HEK293T (cell line): Measurements from ENCODE around the gene EPHB2.

ENCODE experiments used
- CTBP1 ChIP-seq: fragments of 450-650 bp; IDR thresholded peaks from 2 replicates; pipeline ENCODE4 v1.6.1; 2016; ENCODE audit warnings: borderline replicate concordance
- L3MBTL2 ChIP-seq: fragments of 450-650 bp; conservative IDR thresholded peaks from 2 replicates; pipeline ENCODE4 v1.6.1; 2016; ENCODE audit warnings: mild to moderate bottlenecking

DNA sequence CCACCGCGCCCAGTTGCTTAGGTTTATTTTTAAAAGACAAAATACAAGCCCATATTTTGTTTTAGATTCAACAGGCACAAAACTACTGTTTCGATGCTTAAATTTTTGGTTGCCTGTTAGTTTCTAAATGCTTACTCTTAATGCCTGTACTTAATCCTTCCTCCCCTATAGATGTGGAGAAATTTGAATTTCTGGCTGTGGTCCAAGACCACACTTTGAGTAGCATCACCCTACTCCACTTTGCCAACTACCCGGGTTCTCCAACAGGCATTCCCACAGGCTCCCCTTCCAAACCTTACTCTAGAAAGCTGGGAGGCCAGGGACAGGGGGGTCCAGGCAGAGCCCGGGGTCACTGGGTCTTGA, 242.0 kb downstream of the EPHB2 start:
- TF ChIP-seq CTBP1 (no peak), L3MBTL2 (no peak)
